Measurements from ENCODE around the gene RARRES2.

RARRES2 gene

DNA sequence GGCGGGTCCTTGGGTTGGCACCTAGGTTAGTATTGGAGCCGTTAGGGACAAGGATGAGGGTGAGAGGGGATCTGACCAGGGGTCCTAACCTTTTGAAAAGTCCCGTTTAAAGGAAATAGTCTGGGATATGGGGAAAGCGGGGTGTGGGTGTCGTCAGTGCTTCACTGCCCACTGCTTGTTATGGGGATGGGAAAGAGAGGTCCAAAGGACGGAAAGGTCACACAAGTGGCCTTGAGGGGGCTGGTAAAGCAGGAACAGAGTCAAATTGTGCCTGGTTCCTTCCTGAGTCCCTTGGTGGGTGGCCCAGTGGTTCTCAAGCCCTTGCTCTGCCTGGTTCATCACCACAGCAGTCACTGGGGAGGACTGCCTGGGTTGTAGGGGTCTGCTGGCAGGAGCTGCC lies 35.1 kb upstream of the RARRES2 start:
- no peak for DNase-seq

DNA sequence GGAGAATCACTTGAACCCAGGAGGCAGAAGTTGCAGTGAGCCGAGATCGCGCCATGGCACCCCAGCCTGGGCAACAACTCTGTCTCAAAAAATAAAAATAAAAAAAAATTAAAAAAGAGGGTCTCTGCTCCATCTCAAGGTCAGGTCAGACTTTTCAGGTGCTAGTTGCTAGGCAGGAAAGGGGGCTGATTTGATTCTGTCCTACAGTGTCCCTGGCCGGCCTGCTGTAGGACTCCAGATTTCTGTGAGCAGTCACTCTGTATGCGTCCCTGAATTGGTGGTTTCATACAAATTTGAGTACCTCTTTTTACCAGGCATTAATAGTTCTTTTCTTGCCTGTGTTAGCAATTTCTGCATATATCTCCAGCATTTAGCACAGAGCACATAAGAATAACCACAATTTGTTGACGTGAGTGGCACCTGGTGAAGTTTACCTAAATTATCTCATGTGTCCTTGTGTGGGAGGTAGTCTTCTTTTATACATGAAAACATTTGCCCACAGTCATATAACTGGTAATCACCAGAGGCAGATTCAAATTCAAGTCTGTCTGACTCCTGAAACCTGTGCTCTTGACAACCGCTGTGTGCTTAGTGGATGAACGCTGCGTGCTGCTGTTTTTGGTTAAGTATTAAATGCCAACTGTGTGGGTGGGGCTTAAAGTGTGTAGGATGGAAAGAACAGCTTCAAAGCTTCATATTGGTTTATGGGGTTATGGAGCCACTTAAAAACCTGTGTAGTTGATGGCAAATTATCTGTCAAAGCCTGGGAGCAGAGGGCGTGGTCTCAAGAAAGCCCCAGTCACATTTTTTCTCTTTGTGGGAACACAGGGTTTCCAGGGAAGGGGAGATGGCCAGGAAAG lies 34.5 kb upstream of the RARRES2 start:
- DNase-seq, result no peak

DNA sequence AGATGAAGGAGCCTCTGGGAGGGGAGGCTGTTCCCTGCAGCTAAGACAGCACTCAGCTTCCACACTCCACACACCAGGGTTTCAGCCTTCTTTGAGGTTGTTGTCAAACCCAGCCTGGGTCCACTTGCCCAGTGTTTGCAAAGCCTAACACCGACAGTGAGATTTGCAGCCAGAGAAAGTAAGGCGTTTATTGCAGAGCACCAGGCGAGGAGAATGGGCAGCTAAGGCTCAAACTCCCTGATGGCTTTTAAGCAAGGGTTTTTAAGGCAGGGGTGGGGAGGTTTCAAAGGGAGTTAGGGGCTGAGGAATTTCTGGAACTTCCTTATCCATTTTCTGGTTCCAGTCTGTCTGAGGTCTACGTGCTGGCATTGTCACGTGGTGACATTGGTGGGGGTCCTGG lies 33.0 kb upstream of the RARRES2 start:
- DNase-seq, result no peak

DNA sequence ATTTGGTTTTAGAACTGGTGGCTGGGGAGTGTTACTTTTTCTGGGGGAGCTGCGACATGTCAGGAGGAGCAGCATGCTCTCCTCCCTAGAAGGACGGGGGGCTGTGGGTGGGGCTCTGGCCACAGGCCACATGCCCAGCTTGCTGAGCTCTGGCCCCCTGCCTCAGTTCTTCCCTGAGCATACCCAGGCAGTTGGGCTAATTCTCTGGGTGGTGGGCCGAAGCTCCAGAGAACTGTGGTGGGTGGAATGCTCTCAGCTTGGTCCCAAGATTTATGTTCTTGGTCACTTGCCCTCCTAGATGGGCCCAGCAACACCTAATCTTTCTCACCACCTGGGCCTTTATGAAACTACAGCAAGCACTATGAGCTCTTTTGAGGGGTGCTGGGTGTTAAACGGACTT lies 32.6 kb upstream of the RARRES2 start:
- DNase-seq, result no peak

DNA sequence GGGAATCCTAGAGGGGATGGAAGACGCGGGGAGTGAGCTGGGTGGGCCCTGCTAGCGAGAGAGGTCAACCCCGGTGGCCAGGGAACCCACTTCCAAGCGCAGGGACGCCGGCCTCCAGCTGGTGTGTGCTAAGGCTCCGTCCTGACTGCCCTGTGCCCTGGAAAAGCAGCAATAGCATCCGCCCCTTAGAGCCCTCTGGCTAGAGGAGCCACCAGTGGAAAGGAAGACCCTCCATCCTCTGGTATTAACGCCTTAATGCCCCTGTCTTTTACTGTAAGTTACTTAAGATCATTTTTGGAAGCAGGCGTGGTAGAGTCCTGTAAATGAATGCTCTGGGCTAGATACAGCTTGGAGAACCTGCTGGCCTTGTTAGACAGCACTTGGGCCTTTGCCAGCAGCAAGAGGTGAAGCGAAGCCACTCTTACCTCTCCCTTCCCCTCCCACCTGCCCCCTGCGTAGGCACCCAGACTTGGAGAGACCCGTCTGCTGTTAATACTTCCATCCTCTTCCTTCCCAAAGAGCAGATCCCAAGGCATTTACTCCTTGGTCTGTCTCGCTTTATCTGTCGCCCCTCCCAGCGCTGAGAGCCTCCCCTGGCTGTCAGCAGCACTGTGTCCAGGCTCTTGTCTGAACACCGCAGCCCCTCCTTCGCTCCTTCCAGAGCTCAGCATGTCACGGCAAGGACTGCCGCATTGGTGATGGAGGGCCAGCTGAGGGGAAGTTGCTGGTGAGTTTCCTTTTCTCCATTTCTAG lies 31.8 kb upstream of the RARRES2 start:
- no peak for DNase-seq

DNA sequence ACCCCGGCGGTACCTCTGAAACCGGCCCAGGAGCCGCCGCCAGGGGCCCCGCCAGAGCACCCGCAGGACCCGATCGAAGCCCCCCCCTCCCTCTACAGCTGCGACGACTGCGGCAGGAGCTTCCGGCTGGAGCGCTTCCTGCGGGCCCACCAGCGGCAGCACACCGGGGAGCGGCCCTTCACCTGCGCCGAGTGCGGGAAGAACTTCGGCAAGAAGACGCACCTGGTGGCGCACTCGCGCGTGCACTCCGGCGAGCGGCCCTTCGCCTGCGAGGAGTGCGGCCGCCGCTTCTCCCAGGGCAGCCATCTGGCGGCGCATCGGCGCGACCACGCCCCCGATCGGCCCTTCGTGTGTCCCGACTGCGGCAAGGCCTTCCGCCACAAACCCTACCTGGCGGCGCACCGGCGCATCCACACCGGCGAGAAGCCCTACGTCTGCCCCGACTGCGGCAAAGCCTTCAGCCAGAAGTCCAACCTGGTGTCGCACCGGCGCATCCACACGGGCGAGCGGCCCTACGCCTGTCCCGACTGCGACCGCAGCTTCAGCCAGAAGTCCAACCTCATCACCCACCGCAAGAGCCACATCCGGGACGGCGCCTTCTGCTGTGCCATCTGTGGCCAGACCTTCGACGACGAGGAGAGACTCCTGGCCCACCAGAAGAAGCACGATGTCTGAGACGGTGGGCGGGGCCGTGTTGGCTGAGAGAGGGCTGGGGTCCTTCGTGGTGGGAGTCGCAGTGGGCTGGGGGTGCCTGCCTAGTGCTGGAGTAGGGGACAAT lies 31.0 kb upstream of the RARRES2 start:
- DNase-seq, result no peak

DNA sequence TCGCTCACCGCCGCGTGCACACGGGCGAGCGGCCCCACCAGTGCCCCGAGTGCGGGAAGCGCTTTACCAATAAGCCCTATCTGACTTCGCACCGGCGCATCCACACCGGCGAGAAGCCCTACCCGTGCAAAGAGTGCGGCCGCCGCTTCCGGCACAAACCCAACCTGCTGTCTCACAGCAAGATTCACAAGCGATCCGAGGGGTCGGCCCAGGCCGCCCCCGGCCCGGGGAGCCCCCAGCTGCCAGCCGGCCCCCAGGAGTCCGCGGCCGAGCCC lies 30.5 kb upstream of the RARRES2 start:
- DNase-seq, result no peak

DNA sequence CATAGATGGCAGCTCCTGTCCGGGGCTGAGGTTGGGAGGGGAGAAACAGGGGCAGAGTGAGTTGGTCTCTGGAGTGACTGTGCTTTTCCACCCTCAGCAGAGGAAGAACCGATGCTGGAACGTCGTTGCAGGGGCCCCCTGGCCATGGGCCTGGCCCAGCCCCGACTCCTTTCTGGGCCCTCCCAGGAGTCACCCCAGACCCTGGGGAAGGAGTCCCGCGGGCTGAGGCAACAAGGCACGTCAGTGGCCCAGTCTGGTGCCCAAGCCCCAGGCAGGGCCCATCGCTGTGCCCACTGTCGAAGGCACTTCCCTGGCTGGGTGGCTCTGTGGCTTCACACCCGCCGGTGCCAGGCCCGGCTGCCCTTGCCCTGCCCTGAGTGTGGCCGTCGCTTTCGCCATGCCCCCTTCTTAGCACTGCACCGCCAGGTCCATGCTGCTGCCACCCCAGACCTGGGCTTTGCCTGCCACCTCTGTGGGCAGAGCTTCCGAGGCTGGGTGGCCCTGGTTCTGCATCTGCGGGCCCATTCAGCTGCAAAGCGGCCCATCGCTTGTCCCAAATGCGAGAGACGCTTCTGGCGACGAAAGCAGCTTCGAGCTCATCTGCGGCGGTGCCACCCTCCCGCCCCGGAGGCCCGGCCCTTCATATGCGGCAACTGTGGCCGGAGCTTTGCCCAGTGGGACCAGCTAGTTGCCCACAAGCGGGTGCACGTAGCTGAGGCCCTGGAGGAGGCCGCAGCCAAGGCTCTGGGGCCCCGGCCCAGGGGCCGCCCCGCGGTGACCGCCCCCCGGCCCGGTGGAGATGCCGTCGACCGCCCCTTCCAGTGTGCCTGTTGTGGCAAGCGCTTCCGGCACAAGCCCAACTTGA lies 29.9 kb upstream of the RARRES2 start:
- DNase-seq, result no peak

DNA sequence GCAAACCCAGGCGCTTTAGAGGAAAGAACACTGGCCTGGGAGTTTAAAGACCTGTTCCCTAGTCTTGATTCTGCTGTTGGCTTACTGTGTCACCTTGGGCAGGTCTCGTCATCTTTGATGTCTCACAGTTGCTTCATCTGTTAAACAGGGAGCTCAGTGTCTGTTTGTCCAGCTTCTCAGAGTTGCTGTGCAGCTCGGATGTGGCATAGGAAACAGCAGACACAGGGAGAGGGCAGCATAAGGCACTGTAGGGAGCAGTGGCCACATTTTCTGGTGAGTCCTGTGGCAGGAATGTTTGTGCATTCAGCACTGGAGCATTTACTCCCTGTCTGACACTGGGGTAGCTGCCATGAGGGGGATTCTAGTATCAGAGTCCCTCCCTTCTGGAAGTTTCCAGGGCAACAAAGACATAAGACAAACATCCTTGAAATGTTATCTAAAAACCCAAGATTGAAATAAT lies 29.2 kb upstream of the RARRES2 start:
- DNase-seq, result peak; percentile 74

DNA sequence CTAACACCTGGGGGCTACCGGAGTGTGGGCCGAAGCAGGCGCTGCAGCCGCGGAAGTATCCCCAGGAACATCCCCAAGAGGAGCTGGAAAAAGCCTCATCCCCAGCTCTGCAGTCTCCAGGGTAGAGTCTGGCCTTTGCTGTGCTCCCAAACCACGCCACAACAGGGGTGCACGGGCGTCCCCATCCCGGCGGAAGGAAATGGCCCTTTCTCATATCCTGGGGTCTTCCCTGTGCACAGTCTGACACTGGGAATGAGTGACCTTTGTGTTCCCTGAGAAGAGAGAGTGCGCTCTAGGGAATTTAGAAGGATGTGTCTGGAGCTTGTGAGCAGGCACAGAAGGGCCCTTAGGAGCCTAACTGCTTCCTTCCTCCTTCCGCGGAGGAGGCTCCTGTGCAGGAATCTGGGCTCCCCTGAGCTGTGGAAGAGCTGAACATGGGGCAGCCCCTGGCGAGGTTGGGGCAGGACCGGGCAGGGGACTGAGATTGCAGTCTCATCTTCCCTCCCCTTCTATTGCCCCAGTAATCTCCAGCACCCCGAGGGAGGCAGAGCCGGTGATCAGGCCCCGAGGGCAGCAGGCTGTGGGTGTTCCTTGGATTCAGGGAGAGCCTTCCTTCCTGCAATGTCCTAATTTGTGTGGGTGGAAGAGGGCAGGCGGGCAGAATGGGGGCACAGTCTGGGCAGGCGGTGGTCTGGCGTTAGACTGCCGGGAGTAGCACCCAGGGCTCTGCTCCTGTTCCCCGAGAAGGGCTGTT lies 28.5 kb upstream of the RARRES2 start:
- no peak for DNase-seq

DNA sequence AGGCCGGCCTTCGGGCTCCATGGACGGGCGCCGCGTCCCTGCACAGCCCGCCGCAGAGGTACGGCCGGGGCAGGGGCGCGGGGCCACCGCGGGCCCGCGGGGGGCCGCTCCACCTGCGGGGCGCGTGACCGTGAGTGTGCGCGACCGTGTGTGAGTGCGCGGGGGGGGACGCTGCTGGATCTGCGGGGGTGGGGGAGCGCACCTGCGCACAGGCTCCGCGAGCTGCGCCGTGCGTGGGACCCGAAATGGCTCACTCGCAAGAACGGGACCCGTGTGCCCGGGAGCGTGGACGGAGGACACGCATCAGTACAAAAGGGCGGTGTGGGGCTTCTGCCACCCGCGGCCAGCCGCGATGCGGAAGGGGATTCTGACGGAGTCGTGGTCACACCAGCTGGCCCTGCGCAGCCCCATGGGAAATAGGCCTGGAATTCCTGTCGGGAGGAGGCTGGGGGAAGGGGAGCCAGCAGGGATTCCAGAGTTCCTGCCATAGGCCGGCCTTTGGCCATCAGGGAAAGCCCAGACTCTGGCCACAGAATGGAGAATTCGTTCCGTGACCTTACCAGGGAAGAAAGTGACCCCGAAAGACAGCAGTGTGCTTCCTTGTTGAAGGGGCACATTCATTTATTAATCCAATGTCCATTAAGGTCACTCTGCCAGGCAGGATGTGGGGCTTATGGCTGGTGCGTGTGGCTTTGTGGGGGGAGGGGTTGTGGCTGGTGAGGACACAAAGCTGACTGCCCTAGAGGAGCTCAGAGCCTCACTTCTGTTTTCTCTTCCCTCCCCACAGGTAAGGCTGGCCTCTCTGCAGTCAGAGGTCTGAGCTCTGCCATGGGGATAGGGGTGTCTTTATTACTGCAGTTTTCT lies 27.7 kb upstream of the RARRES2 start:
- DNase-seq, result peak; percentile 71

DNA sequence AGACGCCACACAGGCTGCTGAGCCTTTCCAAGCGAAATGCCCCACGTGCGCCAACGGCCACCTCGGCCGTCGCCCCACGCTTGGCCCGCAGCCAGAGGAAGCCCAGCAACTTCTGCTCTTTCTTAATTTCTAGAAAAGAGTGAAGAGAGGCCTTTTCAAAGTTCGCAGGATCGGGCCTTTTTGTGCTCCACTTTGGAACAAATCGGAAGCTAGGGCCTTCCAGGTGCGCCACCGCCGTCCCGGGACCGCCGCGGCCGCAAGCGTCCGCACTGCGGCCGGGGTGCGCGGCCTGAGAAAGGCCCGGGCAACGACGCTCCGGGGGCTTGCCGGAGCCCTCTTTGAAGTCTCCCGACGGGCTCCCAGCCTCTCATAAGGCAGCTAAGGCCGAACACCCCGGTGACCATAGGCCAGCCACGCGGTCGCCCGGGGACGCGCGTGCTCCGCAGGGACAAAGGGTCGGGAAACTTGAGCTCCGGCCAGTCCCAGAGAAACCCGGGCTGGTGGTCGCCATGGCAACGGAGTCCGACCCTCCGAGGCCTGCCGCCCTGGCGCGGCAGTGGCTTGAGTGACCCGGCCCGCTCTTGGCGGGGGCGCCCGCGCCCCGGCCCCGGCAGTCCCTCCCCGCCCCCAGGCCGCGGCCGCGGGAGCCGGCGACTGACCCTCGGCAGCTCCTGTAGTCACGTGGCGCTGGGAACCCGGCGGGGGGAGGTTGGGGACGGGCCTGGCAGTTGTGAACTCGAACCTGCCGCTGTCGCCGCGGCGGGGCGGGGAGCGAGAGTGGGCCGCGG lies 26.9 kb upstream of the RARRES2 start, which contains the start of gene REPIN1:
Gene REPIN1, plus strand, starts transcription at position 727 of the 788 bp plus-strand sequence. CDS start 890 bp downstream, outside the sequence.
- DNase-seq, result peak; percentile 89

DNA sequence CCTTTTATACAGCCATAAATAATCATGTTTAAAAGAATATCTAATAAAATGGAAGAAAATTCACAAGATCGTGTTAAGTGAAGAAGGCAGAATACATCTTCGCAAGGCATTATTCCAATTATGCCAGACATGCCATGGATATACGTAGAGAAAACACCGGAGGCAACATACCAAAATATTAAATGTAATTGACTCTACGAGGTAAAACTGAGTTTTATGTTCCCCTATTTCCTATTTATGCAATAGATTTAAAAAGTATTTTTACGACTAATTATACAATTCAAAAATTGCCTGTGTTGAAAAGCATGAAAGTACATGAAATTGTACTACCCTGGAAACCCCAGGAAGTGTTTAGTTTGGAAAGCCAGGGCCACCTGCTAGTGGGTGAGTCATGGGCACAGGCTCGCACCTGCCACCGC lies 26.3 kb upstream of the RARRES2 start:
- DNase-seq, result no peak

DNA sequence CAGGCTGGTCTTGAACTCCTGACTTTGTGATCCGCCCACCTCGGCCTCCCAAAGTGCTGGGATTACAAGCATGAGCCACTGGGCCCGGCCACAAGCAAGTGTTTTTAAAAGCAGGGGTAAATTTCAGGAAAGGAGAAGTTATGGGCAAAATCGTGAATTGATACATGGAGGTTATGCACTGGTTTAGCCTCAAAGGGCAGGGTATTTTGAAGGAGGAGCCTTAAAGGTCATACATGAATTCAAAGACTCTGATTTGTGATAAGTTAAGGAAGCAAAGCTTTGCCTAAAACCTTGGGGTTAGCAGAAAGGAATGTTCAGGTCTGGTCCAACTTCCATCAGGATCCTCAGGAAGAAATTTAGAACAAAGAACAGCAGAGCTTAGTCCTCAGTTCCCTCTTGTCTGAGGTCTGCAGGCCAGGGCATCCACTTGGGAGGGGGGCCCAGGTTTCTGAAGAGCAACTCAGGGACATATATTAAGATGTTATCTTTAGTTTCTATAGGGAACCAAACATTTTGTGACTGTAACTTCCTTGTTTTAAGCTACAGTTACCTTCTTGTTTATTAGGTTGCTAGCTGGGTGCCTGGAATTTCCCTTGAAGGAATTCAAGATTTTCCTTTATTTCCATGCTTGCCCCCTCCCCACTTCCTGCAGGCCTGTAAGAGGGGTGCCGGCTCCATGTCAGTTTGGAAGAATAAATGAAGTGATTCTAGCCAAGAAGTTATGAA lies 24.4 kb upstream of the RARRES2 start:
- no peak for DNase-seq

DNA sequence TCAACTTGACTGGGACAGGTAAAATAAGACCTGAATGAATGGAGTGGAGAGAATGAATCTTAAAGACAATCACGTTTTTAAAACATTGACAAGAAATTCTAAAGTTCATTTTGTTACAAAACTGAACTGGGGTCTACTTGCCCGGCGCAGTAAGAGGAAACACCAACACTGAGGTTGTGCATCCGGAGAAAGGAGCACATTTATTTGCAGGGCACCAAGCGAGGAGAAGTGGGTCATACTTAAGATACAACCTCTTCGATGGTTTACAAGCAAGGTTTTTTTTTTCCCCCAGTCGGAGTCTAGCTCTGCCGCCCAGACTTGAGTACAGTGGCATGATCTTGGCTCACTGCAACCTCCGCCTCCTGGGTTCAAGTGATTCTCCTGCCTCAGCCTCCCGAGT lies 23.8 kb upstream of the RARRES2 start:
- no peak for DNase-seq

DNA sequence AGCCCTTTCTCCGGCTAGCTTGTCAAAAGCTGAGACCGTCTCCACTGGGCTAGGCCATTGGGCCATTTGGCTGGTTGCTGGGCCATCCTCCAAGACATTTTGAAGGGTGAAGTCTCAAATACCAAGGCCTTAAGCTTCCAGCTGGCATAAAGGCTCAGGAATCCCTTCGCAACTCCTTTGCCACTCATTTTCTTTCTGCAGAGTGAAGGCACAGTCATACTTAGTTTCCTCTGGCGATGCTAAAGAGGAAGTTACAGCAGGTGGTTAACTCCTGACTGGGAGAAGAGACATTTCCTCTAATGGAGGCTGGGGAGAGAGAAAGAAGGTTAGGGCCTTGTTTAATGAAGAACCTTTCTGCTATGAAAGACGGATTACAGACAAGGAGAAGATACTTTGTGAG lies 22.4 kb upstream of the RARRES2 start:
- DNase-seq, result no peak

DNA sequence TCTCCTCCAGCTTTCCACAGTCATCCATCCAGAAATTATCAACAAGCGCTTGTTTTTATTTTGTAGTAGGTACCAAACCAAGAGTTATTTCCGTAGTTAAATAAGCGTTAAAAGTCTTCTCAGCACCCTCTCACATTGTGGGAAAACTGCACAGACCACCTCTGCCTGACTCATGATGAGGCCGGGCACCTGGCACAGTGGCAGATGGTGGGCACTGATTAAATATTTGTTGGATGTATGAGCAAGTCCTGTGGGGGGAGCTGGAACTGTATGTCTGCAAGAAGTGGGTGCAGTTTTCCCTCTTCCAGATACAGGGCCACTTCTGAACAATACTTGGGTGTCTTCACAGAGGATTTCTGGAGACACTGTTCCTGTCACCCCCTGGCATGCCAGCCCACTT lies 21.9 kb upstream of the RARRES2 start:
- DNase-seq, result no peak

DNA sequence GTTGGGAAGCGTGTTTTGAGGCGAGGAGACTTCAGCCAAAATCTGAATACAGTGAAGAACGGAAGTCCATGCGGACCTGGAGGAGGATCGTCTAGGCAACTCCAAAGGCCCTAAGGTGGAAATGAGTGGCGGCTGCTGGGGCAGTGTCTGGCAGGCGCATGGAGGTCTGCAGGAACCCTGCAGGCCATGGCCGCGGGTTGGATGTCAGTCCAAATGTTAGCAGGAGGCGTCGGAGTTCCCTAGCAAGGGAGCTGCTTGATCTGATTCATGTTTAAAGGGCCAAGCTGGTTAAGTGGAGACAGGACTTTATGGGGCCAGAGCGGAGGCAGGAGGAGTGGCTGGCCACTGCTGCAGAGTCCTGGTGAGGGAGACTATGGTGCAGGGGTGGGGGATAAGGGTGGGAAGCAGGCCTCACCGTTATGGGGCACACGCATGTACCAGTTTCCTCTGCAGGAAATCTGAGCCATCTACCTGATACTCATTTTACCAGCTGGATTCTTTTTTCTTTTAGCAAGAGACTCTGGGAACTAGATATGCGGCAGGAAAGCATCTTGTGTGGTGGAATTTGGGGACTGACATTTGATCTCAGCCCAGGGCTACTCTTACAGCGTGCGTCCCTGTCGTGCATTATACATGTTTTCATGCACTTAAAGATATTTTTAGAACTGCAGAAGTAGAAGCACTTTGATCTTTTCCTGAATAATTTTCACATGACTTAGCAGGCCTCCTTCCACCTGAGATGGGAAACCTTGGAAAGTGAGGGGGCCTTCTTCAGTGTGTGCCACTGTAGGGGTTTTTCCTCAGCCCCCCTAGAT lies 20.6 kb upstream of the RARRES2 start:
- DNase-seq, result no peak
